B cell (primary cell): ENCODE measurements around the gene PRR23E. TPM values are rescaled to one million over a fixed set of nuclear protein-coding genes. Genes with fewer than 3 reads are reported as not detected.

ENCODE experiments used
- ATAC-seq: fragments of 200-7000 bp; cut with Tn5 transposase; one replicate; pipeline ENCODE4 v1.10.0; 2021; ENCODE audit warnings: low read depth, mild to moderate bottlenecking, moderate number of reproducible peaks, moderate library complexity
- CTCF ChIA-PET: fragments of 350-600 bp; sonication (Branson Sonifier 250); formaldehyde crosslinking; loops from one replicate; lab custom pipeline; 2021; ENCODE audit warnings: antibody characterized with exemption, inconsistent platforms; lab: Charles Lee
- POLR2A ChIA-PET: fragments of 350-600 bp; sonication (Branson Sonifier 250); formaldehyde crosslinking; loops from one replicate; lab custom pipeline; 2021; ENCODE audit warnings: antibody characterized with exemption; lab: Charles Lee
- DNase-seq: peaks from one replicate; pipeline ENCODE4 v3.0.0; 2013
- H2AFZ ChIP-seq: 2 replicates; pipeline ENCODE4 v1.6.1; 2012; ENCODE audit warnings: mild to moderate bottlenecking, low read depth, low read length; ENCODE audit not compliant: insufficient read depth, poor library complexity, severe bottlenecking
- H3K27ac ChIP-seq, 2 donors: 1 replicate in 1 of 2; 2 replicates in 1 of 2; pipeline ENCODE4 v1.5.1; 2012 to 2013; ENCODE audit warnings: low read length in 2 of 2, mild to moderate bottlenecking in 2 of 2, moderate library complexity in 1 of 2
- H3K27me3 ChIP-seq, 4 experiments: fragments of 200-600 bp in 1 of 4; sonication (generic) in 1 of 4; replicated peaks in 1 of 4; 1 replicate in 2 of 4; 2 replicates in 2 of 4; pipeline versions ENCODE4 v1.6.1 to v1.7.0; 2013 to 2016; ENCODE audit warnings: low read length in 3 of 4, mild to moderate bottlenecking in 2 of 4, mixed read lengths in 1 of 4, moderate library complexity in 1 of 4; ENCODE audit not compliant: insufficient read depth in 4 of 4, control insufficient read depth in 3 of 4; ENCODE audit errors: control extremely low read depth in 1 of 4
- H3K36me3 ChIP-seq, 2 experiments: replicated peaks in 1 of 2; 1 replicate in 1 of 2; 2 replicates in 1 of 2; pipeline versions ENCODE4 v1.6.1 to v1.7.1; 2013; ENCODE audit warnings: low read length in 1 of 2; ENCODE audit not compliant: insufficient read depth in 2 of 2, control insufficient read depth in 1 of 2; ENCODE audit errors: control extremely low read depth in 1 of 2, extremely low read depth in 1 of 2
- H3K4me1 ChIP-seq, 2 donors: fragments of 200-600 bp in 1 of 2; sonication (generic) in 1 of 2; 1 replicate in 1 of 2; 2 replicates in 1 of 2; pipeline versions ENCODE4 v1.5.1 to v1.6.1; 2013 to 2017; ENCODE audit warnings: low read length in 2 of 2; ENCODE audit not compliant: control insufficient read depth in 2 of 2, insufficient read depth in 2 of 2
- H3K4me2 ChIP-seq: replicated peaks from 2 replicates; pipeline ENCODE3; 2012; ENCODE audit warnings: mild to moderate bottlenecking, low read depth, low read length; ENCODE audit not compliant: poor library complexity, severe bottlenecking
- H3K4me3 ChIP-seq, 5 experiments: fragments of 200-600 bp in 1 of 5; sonication (generic) in 1 of 5; 1 replicate in 3 of 5; 2 replicates in 2 of 5; pipeline versions ENCODE4 v1.5.1 to v1.7.0; 2011 to 2016; ENCODE audit warnings: low read length in 4 of 5, mild to moderate bottlenecking in 4 of 5, low read depth in 2 of 5, control low read depth in 1 of 5, moderate library complexity in 1 of 5; ENCODE audit not compliant: insufficient read depth in 1 of 5; ENCODE audit errors: control extremely low read depth in 1 of 5, extremely low read depth in 1 of 5
- H3K79me2 ChIP-seq: fragments of 200-600 bp; sonication (generic); one replicate; pipeline ENCODE4 v1.6.0; 2016; ENCODE audit warnings: low read length; ENCODE audit not compliant: control insufficient read depth, insufficient read depth
- H3K9ac ChIP-seq: fragments of 200-600 bp; sonication (generic); 2 replicates; pipeline ENCODE4 v1.6.1; 2017; ENCODE audit warnings: mild to moderate bottlenecking, low read length, moderate library complexity
- H3K9me3 ChIP-seq, 3 donors: one replicate each; pipeline versions ENCODE4 v1.6.1 to v1.7.1; 2013; ENCODE audit warnings: low read length in 2 of 3; ENCODE audit not compliant: control insufficient read depth in 2 of 3, insufficient read depth in 1 of 3; ENCODE audit errors: control extremely low read depth in 1 of 3
- H4K20me1 ChIP-seq: 2 replicates; pipeline ENCODE4 v1.6.0; 2012; ENCODE audit warnings: mild to moderate bottlenecking, low read length; ENCODE audit not compliant: insufficient read depth, control insufficient read depth, poor library complexity, severe bottlenecking
- H3K27ac Mint-ChIP-seq: one replicate; pipeline ENCODE4 v1.8.0; 2021; ENCODE audit warnings: mixed read lengths
- H3K27me3 Mint-ChIP-seq: one replicate; pipeline ENCODE4 v1.8.0; 2021; ENCODE audit warnings: mixed read lengths
- H3K4me1 Mint-ChIP-seq: one replicate; pipeline ENCODE4 v1.8.0; 2021; ENCODE audit warnings: mixed read lengths
- H3K4me3 Mint-ChIP-seq: one replicate; pipeline ENCODE4 v1.8.0; 2021; ENCODE audit warnings: mixed read lengths
- H3K9me3 Mint-ChIP-seq: one replicate; pipeline ENCODE4 v1.8.0; 2022; ENCODE audit warnings: mixed read lengths; ENCODE audit not compliant: insufficient read depth
- EZH2 ChIP-seq: IDR thresholded peaks from 2 replicates; pipeline ENCODE4 v1.6.1; 2012; ENCODE audit warnings: borderline replicate concordance, low read depth, mild to moderate bottlenecking, moderate library complexity, low read length; ENCODE audit not compliant: insufficient read depth, poor library complexity, severe bottlenecking
- WGBS: methylation state at CpG from one replicate; pipeline ENCODE4 v1.1.5; 2013; ENCODE audit warnings: missing lambda C conversion rate; ENCODE audit not compliant: insufficient coverage; 5-methylcytosine and 5-hydroxymethylcytosine counted together
- intact Hi-C: fragments of 100-400 bp; cut with micrococcal nuclease; formaldehyde crosslinking; loops from one replicate; pipeline ENCODE4 v1.10.0; 2022
- polyA plus RNA-seq: library from polyadenylated mRNA; depleted of rRNA; stranded (reverse); fragments of >200 nt; gene quantifications from 2 replicates; pipeline ENCODE4 v1.2.3, GENCODE V29; 2012
- total RNA-seq, 2 donors: library from RNA; stranded (reverse); fragments of 120-200 nt in 1 of 2; gene quantifications; 1 replicate in 1 of 2; 2 replicates in 1 of 2; pipeline versions ENCODE4 v1.2.3 to v1.2.4, GENCODE V29; 2013 to 2022
- TF ChIP-seq, protein P1 (sequence below): fragments of 200-600 bp; IDR thresholded peaks from one replicate; pipeline ENCODE4 v1.8.0; 2022; ENCODE audit warnings: antibody characterized with exemption, mild to moderate bottlenecking

The PRR23E gene
- total and polyA plus RNA-seq, 2 donors (not counting 1 experiment from before 2014, with no cell fraction given) = not detected

DNA sequence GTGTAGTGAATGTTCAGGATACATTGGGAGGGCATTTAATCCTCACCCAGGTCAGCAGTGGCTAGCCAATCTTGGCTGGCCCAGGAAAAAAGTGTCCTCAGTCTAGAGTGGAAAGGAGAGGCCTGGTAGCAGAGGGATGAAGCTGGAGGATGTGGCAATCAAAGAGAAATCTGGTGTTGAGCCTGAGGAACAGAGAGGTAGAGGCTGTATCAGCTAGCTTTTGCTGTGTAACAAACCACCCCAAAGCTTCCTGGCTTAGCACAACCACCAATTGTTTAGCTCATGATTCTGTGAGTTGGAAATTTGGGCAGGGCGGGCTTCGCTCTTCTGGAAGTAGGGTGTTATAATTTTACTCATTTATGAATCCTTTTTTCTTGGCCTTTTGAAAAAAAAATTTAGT lies 49.8 kb upstream of the PRR23E start:
- Mint-ChIP-seq H3K4me3 (no peak overlapping the region), H3K4me1 (no peaks in the 10 kb centered on the region), H3K27ac (no peak overlapping the region), H3K27me3 (peaks cover 9% of the 10 kb centered on the region), H3K9me3 (peaks cover 9% of the 10 kb centered on the region)
- CTCF ChIA-PET = no interaction called here
- DNase-seq (no peak), ATAC-seq (no peak)
- H3K9me3 ChIP-seq = peaks cover 0 to 2% (median 0%) of the 10 kb centered on the region in 3 donors
- H3K27me3 ChIP-seq = no peaks in the 10 kb centered on the region
- no peak for TF ChIP-seq EZH2
- TF ChIP-seq, protein P1, sequence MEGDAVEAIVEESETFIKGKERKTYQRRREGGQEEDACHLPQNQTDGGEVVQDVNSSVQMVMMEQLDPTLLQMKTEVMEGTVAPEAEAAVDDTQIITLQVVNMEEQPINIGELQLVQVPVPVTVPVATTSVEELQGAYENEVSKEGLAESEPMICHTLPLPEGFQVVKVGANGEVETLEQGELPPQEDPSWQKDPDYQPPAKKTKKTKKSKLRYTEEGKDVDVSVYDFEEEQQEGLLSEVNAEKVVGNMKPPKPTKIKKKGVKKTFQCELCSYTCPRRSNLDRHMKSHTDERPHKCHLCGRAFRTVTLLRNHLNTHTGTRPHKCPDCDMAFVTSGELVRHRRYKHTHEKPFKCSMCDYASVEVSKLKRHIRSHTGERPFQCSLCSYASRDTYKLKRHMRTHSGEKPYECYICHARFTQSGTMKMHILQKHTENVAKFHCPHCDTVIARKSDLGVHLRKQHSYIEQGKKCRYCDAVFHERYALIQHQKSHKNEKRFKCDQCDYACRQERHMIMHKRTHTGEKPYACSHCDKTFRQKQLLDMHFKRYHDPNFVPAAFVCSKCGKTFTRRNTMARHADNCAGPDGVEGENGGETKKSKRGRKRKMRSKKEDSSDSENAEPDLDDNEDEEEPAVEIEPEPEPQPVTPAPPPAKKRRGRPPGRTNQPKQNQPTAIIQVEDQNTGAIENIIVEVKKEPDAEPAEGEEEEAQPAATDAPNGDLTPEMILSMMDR = no peak
- no peak overlapping the region for H3K27ac ChIP-seq
- intact Hi-C loops = no loop called here
- WGBS = no CpG with 5 or more reads among the region's 2 CpGs
- H3K4me1 ChIP-seq = no peaks in the 10 kb centered on the region
- no peak overlapping the region for H3K4me2 ChIP-seq
- H3K36me3 ChIP-seq = no peaks in the 10 kb centered on the region
- no peaks in the 10 kb centered on the region for H3K79me2 ChIP-seq
- no peak overlapping the region for H2AFZ ChIP-seq
- no peak overlapping the region for H3K9ac ChIP-seq
- POLR2A ChIA-PET = no interaction called here
- no peaks in the 10 kb centered on the region for H4K20me1 ChIP-seq
- no peak overlapping the region for H3K4me3 ChIP-seq

DNA sequence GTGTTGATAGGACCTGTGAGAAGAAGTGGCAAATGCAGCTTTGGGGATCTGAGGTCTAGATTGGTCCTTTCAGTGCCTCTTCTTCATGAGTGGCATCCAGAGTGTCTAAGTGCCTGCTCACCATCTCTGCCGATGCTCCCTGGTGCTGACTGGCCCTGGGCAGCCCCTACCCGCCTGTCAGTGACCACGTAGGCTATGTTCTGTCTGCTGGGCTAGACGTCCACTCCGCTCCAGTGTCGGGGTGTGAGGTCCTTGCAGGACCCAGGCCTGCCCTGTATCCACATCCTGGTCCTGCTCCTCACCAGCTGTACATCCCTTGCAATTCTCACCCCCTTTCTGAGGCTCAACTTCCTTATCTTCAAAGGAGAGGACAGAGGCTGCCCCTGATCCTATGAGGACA lies 48.3 kb upstream of the PRR23E start:
- Mint-ChIP-seq H3K27me3 (peaks cover 10% of the 10 kb centered on the region), H3K4me1 (no peaks in the 10 kb centered on the region), H3K4me3 (no peak overlapping the region), H3K27ac (no peak overlapping the region), H3K9me3 (peaks cover 9% of the 10 kb centered on the region)
- ATAC-seq (no peak), DNase-seq (no peak)
- Histone ChIP-seq H3K4me1 (no peaks in the 10 kb centered on the region), H2AFZ (no peak overlapping the region), H3K79me2 (no peaks in the 10 kb centered on the region), H4K20me1 (no peaks in the 10 kb centered on the region), H3K4me3 (no peak overlapping the region), H3K27me3 (no peaks in the 10 kb centered on the region), H3K9ac (no peak overlapping the region), H3K27ac (no peak overlapping the region), H3K36me3 (no peaks in the 10 kb centered on the region), H3K4me2 (no peak overlapping the region), H3K9me3 (peaks cover 0 to 2% (median 0%) of the 10 kb centered on the region in 3 donors)
- ChIA-PET POLR2A (no interaction called here), CTCF (no interaction called here)
- TF ChIP-seq, protein P1 = no peak
- no peak for TF ChIP-seq EZH2
- intact Hi-C loops = no loop called here
- 93% methylated on average over 6 of the region's 6 CpGs for WGBS
